NCI-H748 treated with DMSO at 0.1 percent for 48 hours (cell line): ENCODE measurements around the gene ACSL6.

Source experiments
- DNase-seq: peaks from one replicate; lab custom pipeline; 2025; lab: John Stamatoyannopoulos, UW

Gene ACSL6

GRCh38 chr5:132011622-132012343 lies at the start of gene ACSL6:
TSS of gene ACSL6 (minus strand) at chr5:132011658. CDS start at chr5:132011553, 105 bp downstream.
- no peak for DNase-seq

- DNase-seq: no peak
These were observed 49.2 kb upstream of the ACSL6 start, which contains the start of gene IL3 for GRCh38 chr5:132060501-132061161. TSS of gene IL3 (plus strand) at chr5:132060655. CDS start at chr5:132060707, 52 bp downstream.

GRCh38 chr5:132059696-132060500 lies 48.4 kb upstream of the ACSL6 start:
- no peak for DNase-seq

- no peak for DNase-seq
These were observed 47.7 kb upstream of the ACSL6 start for GRCh38 chr5:132059043-132059695.

GRCh38 chr5:132058646-132059042 lies 47.2 kb upstream of the ACSL6 start:
- no peak for DNase-seq

- DNase-seq: no peak
These were observed 46.2 kb upstream of the ACSL6 start for GRCh38 chr5:132057498-132058255.

- no peak for DNase-seq
These were observed 45.4 kb upstream of the ACSL6 start for GRCh38 chr5:132056610-132057497.

- DNase-seq: no peak
These were observed 44.6 kb upstream of the ACSL6 start for GRCh38 chr5:132055808-132056609.

- no peak for DNase-seq
These were observed 44.0 kb upstream of the ACSL6 start for GRCh38 chr5:132055441-132055807.

GRCh38 chr5:132054697-132055440 lies 43.4 kb upstream of the ACSL6 start:
- DNase-seq: no peak

- no peak for DNase-seq
These were observed 42.7 kb upstream of the ACSL6 start for GRCh38 chr5:132054031-132054696.

- no peak for DNase-seq
These were observed 42.0 kb upstream of the ACSL6 start for GRCh38 chr5:132053483-132053882.

GRCh38 chr5:132052520-132052919 lies 41.1 kb upstream of the ACSL6 start:
- no peak for DNase-seq

- no peak for DNase-seq
These were observed 39.4 kb upstream of the ACSL6 start for GRCh38 chr5:132050661-132051552.

GRCh38 chr5:132050136-132050535 lies 38.7 kb upstream of the ACSL6 start:
- DNase-seq: no peak

GRCh38 chr5:132049559-132049958 lies 38.1 kb upstream of the ACSL6 start:
- no peak for DNase-seq

- DNase-seq: no peak
These were observed 37.6 kb upstream of the ACSL6 start for GRCh38 chr5:132049093-132049492.
